GM12801 (cell line): Measurements from ENCODE around the gene TMEM131.

Source experiments
- TF ChIP-seq, protein P1 (sequence below): IDR thresholded peaks from one replicate; pipeline ENCODE4 v1.5.1; 2011; ENCODE audit warnings: control low read depth; ENCODE audit not compliant: insufficient read length; ENCODE audit errors: extremely low read depth

Gene TMEM131

DNA sequence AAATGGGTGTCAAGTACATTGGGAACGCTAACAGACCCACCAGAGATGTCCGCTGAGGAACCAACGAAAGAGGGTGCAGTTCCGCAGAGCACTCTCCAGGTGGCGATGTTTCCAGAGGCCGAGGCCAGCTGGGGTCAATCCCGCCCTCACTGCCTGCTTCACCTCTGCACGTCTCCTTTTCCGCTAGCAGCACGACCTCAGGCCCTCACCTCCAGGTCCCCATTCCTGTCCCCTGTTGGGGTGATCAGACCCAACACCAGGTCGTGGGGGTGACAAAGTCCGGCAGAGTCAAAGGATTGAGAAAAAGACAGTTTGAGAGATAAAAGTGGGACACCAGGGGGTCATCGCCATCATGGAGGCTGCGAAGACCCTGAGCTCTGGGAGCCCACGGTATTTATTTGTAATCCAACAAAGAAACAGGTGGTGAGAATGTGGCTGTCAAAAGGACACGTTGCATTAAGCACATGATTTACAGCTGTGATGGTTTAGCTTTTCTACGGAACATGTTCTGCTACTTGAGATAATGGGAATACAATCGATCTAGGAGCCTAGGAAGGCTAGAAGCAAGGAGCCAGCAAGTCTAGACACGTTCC is 255.1 kb downstream of the TMEM131 start:
- TF ChIP-seq, protein P1, sequence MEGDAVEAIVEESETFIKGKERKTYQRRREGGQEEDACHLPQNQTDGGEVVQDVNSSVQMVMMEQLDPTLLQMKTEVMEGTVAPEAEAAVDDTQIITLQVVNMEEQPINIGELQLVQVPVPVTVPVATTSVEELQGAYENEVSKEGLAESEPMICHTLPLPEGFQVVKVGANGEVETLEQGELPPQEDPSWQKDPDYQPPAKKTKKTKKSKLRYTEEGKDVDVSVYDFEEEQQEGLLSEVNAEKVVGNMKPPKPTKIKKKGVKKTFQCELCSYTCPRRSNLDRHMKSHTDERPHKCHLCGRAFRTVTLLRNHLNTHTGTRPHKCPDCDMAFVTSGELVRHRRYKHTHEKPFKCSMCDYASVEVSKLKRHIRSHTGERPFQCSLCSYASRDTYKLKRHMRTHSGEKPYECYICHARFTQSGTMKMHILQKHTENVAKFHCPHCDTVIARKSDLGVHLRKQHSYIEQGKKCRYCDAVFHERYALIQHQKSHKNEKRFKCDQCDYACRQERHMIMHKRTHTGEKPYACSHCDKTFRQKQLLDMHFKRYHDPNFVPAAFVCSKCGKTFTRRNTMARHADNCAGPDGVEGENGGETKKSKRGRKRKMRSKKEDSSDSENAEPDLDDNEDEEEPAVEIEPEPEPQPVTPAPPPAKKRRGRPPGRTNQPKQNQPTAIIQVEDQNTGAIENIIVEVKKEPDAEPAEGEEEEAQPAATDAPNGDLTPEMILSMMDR, result peak; percentile 12

DNA sequence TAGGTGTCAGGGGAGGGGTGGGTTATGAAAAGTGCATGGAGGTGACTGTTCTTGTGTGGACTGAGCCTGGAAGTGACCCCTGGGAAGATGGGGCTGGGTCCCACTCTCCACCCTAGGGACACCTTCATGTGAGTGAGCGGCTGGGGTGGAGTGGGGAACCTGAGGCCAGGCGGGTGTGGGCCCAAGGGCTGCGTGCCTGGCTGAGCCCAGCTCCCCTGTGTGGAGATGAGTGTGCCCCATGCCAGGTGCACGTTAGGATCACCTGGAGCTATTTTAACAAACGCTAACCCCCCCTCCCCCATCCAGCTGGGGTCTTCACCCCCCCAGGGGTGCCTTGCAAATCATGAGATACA is 255.9 kb downstream of the TMEM131 start:
- TF ChIP-seq, protein P1, result no peak

DNA sequence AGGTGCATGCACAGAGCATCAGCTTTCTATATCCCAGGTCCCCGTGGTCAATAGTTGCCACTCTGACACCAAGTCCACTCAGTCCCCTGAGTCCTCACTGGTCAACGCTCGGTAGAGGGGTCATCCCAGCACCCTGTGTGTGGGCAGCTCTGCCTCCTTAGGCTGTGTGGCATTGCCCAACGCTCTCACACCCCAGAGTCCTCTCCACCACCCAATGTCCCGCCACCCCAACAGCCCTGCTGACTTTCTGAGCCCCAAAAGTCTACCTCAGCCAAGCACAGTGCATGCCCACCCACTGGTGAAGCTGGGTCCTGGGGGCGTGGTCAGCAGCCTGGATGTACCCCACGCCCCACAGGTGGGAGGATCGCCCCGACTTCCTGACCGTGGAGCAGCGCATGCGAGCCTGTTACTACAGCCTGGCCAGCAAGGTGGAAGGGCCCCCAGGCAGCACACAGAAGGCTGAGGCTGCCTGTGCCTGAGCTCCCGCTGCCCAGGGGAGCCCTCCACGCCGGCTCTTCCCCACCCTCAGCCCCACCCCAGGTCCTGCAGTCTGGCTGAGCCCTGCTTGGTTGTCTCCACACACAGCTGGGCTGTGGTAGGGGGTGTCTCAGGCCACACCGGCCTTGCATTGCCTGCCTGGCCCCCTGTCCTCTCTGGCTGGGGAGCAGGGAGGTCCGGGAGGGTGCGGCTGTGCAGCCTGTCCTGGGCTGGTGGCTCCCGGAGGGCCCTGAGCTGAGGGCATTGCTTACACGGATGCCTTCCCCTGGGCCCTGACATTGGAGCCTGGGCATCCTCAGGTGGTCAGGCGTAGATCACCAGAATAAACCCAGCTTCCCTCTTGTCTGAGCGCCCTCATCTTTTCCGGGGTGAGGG is 256.5 kb downstream of the TMEM131 start:
- TF ChIP-seq, protein P1, result no peak

DNA sequence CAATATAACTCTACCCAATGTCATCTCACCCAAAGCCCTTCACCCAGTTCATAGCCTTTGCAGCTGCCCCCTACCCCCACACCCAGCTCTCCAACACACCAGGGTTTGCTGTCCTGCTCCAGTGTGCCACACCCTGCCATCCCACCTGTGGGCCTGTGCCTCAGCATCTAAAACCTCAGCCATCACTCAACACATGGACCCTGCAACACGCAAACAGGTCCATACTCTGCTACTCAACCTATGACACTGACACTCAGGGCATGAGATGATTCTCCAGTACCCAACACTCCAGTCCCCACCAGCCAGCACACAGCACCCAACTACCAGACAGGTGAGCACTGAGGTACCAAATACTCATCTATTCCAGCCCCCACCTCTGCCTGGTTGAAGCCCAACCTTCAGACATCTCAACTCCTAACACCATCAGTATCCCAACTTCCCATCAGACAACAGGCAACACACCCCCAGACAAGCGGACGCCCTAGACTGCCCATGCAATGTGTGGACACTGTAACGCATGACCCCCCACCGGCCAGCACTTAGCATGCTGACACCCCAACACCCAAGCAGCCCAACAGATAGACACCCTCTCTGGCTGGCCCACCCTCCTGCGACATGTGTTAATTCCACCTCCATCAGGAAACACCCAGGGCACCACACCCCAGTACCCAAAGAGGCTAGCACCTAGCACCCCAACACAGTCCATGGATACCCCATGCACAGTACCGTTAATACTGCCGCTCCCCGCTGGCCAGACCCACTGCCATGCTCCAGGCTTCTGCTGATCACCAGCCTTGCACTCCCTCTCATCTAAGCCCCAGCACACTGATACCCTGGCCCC is 257.3 kb downstream of the TMEM131 start:
- TF ChIP-seq, protein P1, result no peak

DNA sequence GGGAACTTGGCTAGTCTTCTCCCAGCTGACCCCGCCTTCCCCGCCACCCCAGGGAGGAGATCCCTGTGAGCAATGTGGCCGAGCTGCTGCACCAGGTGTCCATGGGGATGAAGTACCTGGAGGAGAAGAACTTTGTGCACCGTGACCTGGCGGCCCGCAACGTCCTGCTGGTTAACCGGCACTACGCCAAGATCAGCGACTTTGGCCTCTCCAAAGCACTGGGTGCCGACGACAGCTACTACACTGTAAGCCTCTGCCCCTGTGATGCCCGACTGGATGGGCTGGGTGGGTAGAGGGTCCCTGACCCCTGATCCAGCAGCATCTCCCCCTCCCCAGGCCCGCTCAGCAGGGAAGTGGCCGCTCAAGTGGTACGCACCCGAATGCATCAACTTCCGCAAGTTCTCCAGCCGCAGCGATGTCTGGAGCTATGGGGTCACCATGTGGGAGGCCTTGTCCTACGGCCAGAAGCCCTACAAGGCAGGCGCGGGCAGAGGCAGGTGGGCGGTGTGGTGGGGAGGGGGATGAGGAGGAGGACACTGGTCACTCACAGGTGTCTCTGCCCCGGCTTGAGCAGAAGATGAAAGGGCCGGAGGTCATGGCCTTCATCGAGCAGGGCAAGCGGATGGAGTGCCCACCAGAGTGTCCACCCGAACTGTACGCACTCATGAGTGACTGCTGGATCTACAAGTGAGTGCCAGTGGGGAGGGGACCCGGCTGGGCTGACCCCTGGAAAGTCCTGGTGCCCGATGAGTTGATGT is 258.1 kb downstream of the TMEM131 start:
- TF ChIP-seq, protein P1, result no peak

DNA sequence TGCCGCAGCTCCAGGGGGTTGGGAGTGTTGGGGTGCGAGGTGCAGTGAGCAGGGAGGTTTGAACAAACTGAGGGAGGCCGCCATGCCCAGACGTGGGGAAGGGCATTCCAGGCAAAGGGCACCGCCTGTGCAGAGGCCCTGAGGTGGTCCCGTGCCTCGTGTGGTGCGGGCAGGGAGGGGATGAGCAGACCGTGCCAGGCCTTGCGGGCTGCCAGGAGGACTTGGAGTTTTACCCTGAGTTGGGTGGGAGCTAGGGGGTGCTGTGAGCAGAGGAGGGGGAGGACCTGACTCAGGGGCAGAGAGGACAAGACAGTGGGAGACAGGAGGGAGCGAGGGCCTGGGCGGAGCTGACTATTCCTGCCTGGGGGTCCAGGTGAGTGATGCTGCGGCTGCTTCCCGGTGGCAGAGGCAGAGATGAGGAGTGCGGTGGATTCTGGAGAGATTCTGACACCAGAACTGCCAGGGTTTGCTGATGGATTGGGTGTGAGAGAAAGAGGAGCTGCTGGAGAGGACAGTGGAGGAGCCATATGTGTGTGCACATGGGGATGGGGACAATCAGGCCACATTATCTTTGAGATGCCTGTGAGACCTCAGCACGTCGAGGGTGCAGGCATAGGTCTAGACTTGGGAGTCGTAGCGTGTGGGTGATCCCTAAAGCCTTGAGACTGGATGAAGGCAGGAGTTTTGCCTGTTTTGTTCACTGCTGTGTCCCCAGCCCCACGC is 259.0 kb downstream of the TMEM131 start:
- TF ChIP-seq, protein P1, result no peak
